Brain pericyte (primary cell): ENCODE measurements around the gene FARP1.

Source experiments
- DNase-seq: peaks from one replicate; pipeline ENCODE4 v3.0.0-alpha.2; 2012; ENCODE audit warnings: low read depth, low spot score

The FARP1 gene

GRCh38 chr13:98200211-98200878 lies 57.5 kb downstream of the FARP1 start:
- no peak for DNase-seq

GRCh38 chr13:98201189-98201588 lies 58.3 kb downstream of the FARP1 start:
- no peak for DNase-seq

GRCh38 chr13:98201984-98202383 lies 59.1 kb downstream of the FARP1 start:
- DNase-seq: no peak

GRCh38 chr13:98203646-98204326 lies 60.9 kb downstream of the FARP1 start:
- DNase-seq: no peak

- no peak for DNase-seq
These were observed 61.7 kb downstream of the FARP1 start for GRCh38 chr13:98204546-98204945.

- no peak for DNase-seq
These were observed 64.1 kb downstream of the FARP1 start for GRCh38 chr13:98206946-98207345.

- no peak for DNase-seq
These were observed 64.5 kb downstream of the FARP1 start for GRCh38 chr13:98207416-98207815.

- no peak for DNase-seq
These were observed 65.7 kb downstream of the FARP1 start for GRCh38 chr13:98208606-98209005.

GRCh38 chr13:98212763-98213162 lies 69.9 kb downstream of the FARP1 start:
- DNase-seq: no peak

- no peak for DNase-seq
These were observed 70.5 kb downstream of the FARP1 start for GRCh38 chr13:98213354-98213753.

- no peak for DNase-seq
These were observed 71.2 kb downstream of the FARP1 start for GRCh38 chr13:98214008-98214643.

GRCh38 chr13:98214707-98215106 lies 71.8 kb downstream of the FARP1 start:
- no peak for DNase-seq

GRCh38 chr13:98215508-98215907 lies 72.6 kb downstream of the FARP1 start:
- no peak for DNase-seq

GRCh38 chr13:98216135-98216565 lies 73.3 kb downstream of the FARP1 start:
- peak; percentile 82 for DNase-seq

- no peak for DNase-seq
These were observed 73.9 kb downstream of the FARP1 start for GRCh38 chr13:98216711-98217285.

- DNase-seq: no peak
These were observed 74.7 kb downstream of the FARP1 start for GRCh38 chr13:98217597-98217996.

- DNase-seq: no peak
These were observed 76.8 kb downstream of the FARP1 start for GRCh38 chr13:98219685-98220084.

GRCh38 chr13:98220271-98220791 lies 77.4 kb downstream of the FARP1 start:
- no peak for DNase-seq

- no peak for DNase-seq
These were observed 78.3 kb downstream of the FARP1 start for GRCh38 chr13:98221234-98221633.

GRCh38 chr13:98222081-98222554 lies 79.2 kb downstream of the FARP1 start:
- no peak for DNase-seq

GRCh38 chr13:98222816-98223215 lies 79.9 kb downstream of the FARP1 start:
- no peak for DNase-seq

- no peak for DNase-seq
These were observed 80.8 kb downstream of the FARP1 start for GRCh38 chr13:98223741-98224140.
